SJSA1 (cell line): ENCODE data around the gene MTCL1. TPM values are rescaled to one million over a fixed set of nuclear protein-coding genes. Genes with fewer than 3 reads are reported as not detected.
A peak's percentile ranks its signal among the peaks of the same experiment; 100 is the strongest.

Experiments
- DNase-seq, 2 experiments: peaks; one replicate each; pipeline ENCODE4 v3.0.0-alpha.2; 2015 to 2020; ENCODE audit warnings: low spot score in 2 of 2, low read depth in 1 of 2
- H3K27ac ChIP-seq: fragments of 250-450 bp; sonication (Bioruptor Pico); 2 replicates; pipeline ENCODE4 v1.5.1; 2020; ENCODE audit warnings: mild to moderate bottlenecking, moderate library complexity
- H3K27me3 ChIP-seq: fragments of 250-450 bp; sonication (Bioruptor Pico); replicated peaks from 2 replicates; pipeline ENCODE4 v1.5.1; 2020; ENCODE audit warnings: mild to moderate bottlenecking, moderate library complexity
- H3K36me3 ChIP-seq: fragments of 250-450 bp; sonication (Bioruptor Pico); 2 replicates; pipeline ENCODE4 v1.5.1; 2020; ENCODE audit warnings: mild to moderate bottlenecking
- H3K4me1 ChIP-seq: fragments of 250-450 bp; sonication (Bioruptor Pico); replicated peaks from 2 replicates; pipeline ENCODE4 v1.6.1; 2021; ENCODE audit warnings: mild to moderate bottlenecking
- H3K4me3 ChIP-seq: fragments of 250-450 bp; sonication (Bioruptor Pico); 2 replicates; pipeline ENCODE4 v1.5.1; 2020; ENCODE audit warnings: mild to moderate bottlenecking
- H3K9me3 ChIP-seq: fragments of 250-450 bp; sonication (Bioruptor Pico); replicated peaks from 2 replicates; pipeline ENCODE4 v1.5.1; 2020; ENCODE audit warnings: mild to moderate bottlenecking
- total RNA-seq: library from RNA; depleted of rRNA; stranded (reverse); fragments of >200 nt; shearing (Covaris generic); gene quantifications from 2 replicates; pipeline ENCODE4 v1.2.3, GENCODE V29; 2014

MTCL1 gene
- total RNA-seq, 1 experiment from 2014 or later, result 47.7 TPM

GRCh38 chr18:8849696-8850095, 144.3 kb downstream of the MTCL1 start:
- H3K27me3 ChIP-seq, result no peaks in the 10 kb centered on the region
- DNase-seq, result no peak
- H3K36me3 ChIP-seq, result no peaks in the 10 kb centered on the region

GRCh38 chr18:8851659-8852058, 146.3 kb downstream of the MTCL1 start:
- peaks cover 30% of the 10 kb centered on the region for H3K4me1 ChIP-seq
- H3K4me3 ChIP-seq, result no peak overlapping the region
- no peaks in the 10 kb centered on the region for H3K9me3 ChIP-seq
- no peaks in the 10 kb centered on the region for H3K36me3 ChIP-seq
- H3K27me3 ChIP-seq, result no peaks in the 10 kb centered on the region
- DNase-seq, result no peak
- H3K27ac ChIP-seq, result no peak overlapping the region

More at GRCh38 chr18:8849696-8850095, 144.3 kb downstream of the MTCL1 start:
- H3K4me1 ChIP-seq, result peaks cover 11% of the 10 kb centered on the region
- no peaks in the 10 kb centered on the region for H3K9me3 ChIP-seq
- no peak overlapping the region for H3K27ac ChIP-seq
- H3K4me3 ChIP-seq, result no peak overlapping the region

- no peak overlapping the region for H3K4me3 ChIP-seq
- peak overlapping the region; percentile 88 for H3K27ac ChIP-seq
Observed at GRCh38 chr18:8854550-8854949, 149.2 kb downstream of the MTCL1 start.

GRCh38 chr18:8854962-8855361, 149.6 kb downstream of the MTCL1 start:
- Histone ChIP-seq H3K4me1 (peaks cover 37% of the 10 kb centered on the region), H3K36me3 (no peaks in the 10 kb centered on the region), H3K27me3 (no peaks in the 10 kb centered on the region), H3K27ac (peak overlapping the region; percentile 88), H3K4me3 (no peak overlapping the region), H3K9me3 (no peaks in the 10 kb centered on the region)
- peak in 1 of 2 experiments; percentile 73 for DNase-seq

More at GRCh38 chr18:8854550-8854949, 149.2 kb downstream of the MTCL1 start:
- Histone ChIP-seq H3K9me3 (no peaks in the 10 kb centered on the region), H3K4me1 (peaks cover 37% of the 10 kb centered on the region), H3K27me3 (no peaks in the 10 kb centered on the region), H3K36me3 (no peaks in the 10 kb centered on the region)
- DNase-seq, result no peak

- Histone ChIP-seq H3K27me3 (no peaks in the 10 kb centered on the region), H3K4me3 (no peak overlapping the region), H3K9me3 (no peaks in the 10 kb centered on the region), H3K27ac (peak overlapping the region; percentile 88; the same call in 1 of the 2 replicates), H3K4me1 (peaks cover 37% of the 10 kb centered on the region), H3K36me3 (no peaks in the 10 kb centered on the region)
- no peak for DNase-seq
Observed at GRCh38 chr18:8856212-8856611, 150.9 kb downstream of the MTCL1 start.

GRCh38 chr18:8856769-8857393, 151.5 kb downstream of the MTCL1 start:
- DNase-seq, result no peak
- H3K27ac ChIP-seq, result no peak overlapping the region
- no peak overlapping the region for H3K4me3 ChIP-seq
- no peaks in the 10 kb centered on the region for H3K9me3 ChIP-seq
- no peaks in the 10 kb centered on the region for H3K36me3 ChIP-seq
- no peaks in the 10 kb centered on the region for H3K27me3 ChIP-seq
- H3K4me1 ChIP-seq, result peaks cover 37% of the 10 kb centered on the region

GRCh38 chr18:8857806-8858205, 152.4 kb downstream of the MTCL1 start:
- no peaks in the 10 kb centered on the region for H3K27me3 ChIP-seq
- no peak overlapping the region for H3K27ac ChIP-seq
- peaks cover 37% of the 10 kb centered on the region for H3K4me1 ChIP-seq
- DNase-seq, result no peak
- no peaks in the 10 kb centered on the region for H3K36me3 ChIP-seq
- no peak overlapping the region for H3K4me3 ChIP-seq
- no peaks in the 10 kb centered on the region for H3K9me3 ChIP-seq

GRCh38 chr18:8858888-8859511, 153.6 kb downstream of the MTCL1 start:
- Histone ChIP-seq H3K4me1 (peaks cover 33% of the 10 kb centered on the region), H3K9me3 (no peaks in the 10 kb centered on the region), H3K4me3 (no peak overlapping the region), H3K27ac (no peak overlapping the region), H3K36me3 (no peaks in the 10 kb centered on the region), H3K27me3 (no peaks in the 10 kb centered on the region)
- peak in 1 of 2 experiments; percentile 53 for DNase-seq

- Histone ChIP-seq H3K4me1 (peaks cover 13% of the 10 kb centered on the region), H3K36me3 (no peaks in the 10 kb centered on the region), H3K27me3 (no peaks in the 10 kb centered on the region), H3K4me3 (no peak overlapping the region), H3K27ac (no peak overlapping the region), H3K9me3 (no peaks in the 10 kb centered on the region)
- no peak for DNase-seq
Observed at GRCh38 chr18:8860845-8861642, 155.7 kb downstream of the MTCL1 start.

GRCh38 chr18:8863427-8863826, 158.1 kb downstream of the MTCL1 start:
- no peaks in the 10 kb centered on the region for H3K36me3 ChIP-seq
- peaks cover 12% of the 10 kb centered on the region for H3K4me1 ChIP-seq
- H3K9me3 ChIP-seq, result no peaks in the 10 kb centered on the region
- H3K27ac ChIP-seq, result no peak overlapping the region
- H3K4me3 ChIP-seq, result no peak overlapping the region
- no peaks in the 10 kb centered on the region for H3K27me3 ChIP-seq
- no peak for DNase-seq

GRCh38 chr18:8865934-8866333, 160.6 kb downstream of the MTCL1 start:
- peaks cover 10% of the 10 kb centered on the region for H3K4me1 ChIP-seq
- DNase-seq, result no peak
- no peaks in the 10 kb centered on the region for H3K36me3 ChIP-seq
- H3K4me3 ChIP-seq, result no peak overlapping the region
- no peaks in the 10 kb centered on the region for H3K9me3 ChIP-seq
- no peak overlapping the region for H3K27ac ChIP-seq
- H3K27me3 ChIP-seq, result no peaks in the 10 kb centered on the region

- H3K4me3 ChIP-seq, result no peak overlapping the region
- no peaks in the 10 kb centered on the region for H3K36me3 ChIP-seq
- H3K27me3 ChIP-seq, result no peaks in the 10 kb centered on the region
- no peak for DNase-seq
- no peak overlapping the region for H3K27ac ChIP-seq
- H3K4me1 ChIP-seq, result peaks cover 10% of the 10 kb centered on the region
- H3K9me3 ChIP-seq, result no peaks in the 10 kb centered on the region
Observed at GRCh38 chr18:8866679-8867078, 161.3 kb downstream of the MTCL1 start.

- Histone ChIP-seq H3K9me3 (no peaks in the 10 kb centered on the region), H3K4me3 (no peak overlapping the region), H3K4me1 (peaks cover 10% of the 10 kb centered on the region), H3K27me3 (no peaks in the 10 kb centered on the region), H3K27ac (no peak overlapping the region), H3K36me3 (no peaks in the 10 kb centered on the region)
- DNase-seq, result peak in 1 of 2 experiments; percentile 25
Observed at GRCh38 chr18:8868276-8868675, 162.9 kb downstream of the MTCL1 start.
